HG03159 (cell line): ENCODE measurements around the gene CXorf49.
"Not testable (repeated sequence)": the region's sequence is repeated elsewhere in the genome, so short reads cannot be mapped to it uniquely, and the experiment has no call there.

Source experiments
- ATAC-seq: cut with Tn5 transposase; IDR thresholded peaks from one replicate; pipeline ENCODE4 v1.9.1; 2021; ENCODE audit warnings: mild to moderate bottlenecking, moderate library complexity; ENCODE audit not compliant: unreplicated experiment

The CXorf49 gene

DNA sequence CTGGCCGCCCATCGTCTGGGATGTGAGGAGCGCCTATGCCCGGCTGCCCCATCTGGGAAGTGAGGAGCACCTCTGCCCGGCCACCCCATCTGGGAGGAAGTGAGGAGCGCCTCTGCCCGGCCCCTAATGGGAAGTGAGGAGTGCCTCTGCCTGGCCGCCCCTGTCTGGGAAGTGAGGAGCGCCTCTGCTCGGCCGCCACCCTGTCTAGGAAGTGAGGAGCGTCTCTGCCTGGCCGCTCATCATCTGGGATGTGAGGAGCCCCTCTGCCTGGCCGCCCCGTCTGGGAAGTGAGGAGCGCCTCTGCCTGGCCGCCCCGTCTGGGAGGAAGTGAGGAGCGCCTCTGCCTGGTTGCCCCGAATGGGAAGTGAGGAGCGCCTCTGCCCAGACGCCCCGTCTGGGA is 42.4 kb downstream of the CXorf49 start:
- not testable (repeated sequence) for ATAC-seq

DNA sequence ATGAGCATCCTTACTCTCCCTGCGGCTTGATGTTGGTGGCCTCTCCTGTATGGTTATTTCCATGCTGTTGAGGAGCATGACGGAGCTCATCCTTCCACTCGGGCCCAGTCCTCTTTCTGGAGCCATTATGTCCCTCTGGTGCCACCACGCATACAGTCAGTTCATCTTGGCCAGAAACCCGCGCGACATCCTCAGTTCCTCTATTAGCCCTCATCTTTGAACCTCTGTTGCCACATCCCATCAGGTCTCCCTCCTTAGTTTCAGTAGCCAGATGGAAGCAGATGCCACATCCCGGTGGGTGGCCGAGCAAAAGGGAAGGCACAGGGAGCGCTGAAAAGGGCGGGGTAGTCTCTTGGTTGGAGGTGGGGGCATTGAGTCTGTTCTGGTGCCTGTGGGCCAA is 46.1 kb downstream of the CXorf49 start:
- no peak for ATAC-seq

DNA sequence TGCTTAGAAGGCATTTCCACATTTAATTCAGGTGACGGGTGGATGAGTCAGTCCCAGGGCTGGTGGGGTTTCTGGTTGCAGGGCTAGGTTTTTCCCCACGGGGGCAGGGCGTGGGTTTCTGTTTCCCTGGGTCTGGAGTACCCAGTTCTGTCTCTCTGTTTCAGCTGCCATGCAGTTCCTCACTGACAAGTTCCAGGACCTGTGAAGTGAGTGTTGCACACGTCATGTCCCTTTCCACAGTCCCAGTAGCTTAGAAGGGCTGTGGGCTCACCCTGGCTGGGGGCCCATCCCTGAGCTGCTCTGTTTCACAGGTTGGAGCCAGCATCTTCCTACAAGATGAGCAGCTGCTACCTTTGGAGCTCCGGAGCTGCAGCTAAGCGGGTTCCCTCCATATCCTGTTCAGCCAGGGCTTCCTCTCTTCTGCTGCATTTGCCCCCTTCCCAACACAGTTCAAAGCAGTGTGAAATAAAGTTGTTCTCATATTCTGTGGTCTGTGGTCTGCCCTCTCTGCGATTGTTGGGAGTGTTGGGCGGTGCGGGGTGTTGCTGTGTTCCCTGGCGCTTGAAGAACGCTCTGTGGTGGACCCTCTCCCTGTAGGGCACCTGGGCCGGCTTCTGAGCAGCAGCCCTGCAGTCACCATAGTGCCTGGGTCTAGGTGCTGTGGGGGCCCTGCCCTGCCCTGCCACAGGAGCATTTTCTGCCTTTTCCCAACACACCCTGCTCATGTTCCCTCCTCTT is 46.9 kb downstream of the CXorf49 start:
- no peak for ATAC-seq

DNA sequence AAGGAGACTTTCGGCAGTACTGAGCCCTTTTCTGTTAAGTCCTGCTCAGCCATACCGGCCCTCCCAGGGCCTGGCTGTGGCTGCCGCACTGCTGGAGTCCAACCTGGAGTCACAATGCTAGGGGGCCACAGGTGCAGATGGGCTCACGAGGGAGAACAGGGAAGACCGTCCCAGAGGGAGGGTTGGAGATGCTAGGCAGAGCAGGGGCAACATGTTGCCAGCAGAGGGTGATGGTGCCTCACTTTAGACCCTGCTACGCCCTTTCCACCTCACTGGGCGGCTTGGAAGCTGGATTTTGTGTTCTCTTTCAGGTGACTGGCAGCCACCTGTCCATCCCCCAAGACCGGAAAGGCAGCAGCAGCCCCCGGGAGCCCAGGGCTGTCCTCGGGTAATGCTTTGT is 48.1 kb downstream of the CXorf49 start:
- not testable (repeated sequence) for ATAC-seq

DNA sequence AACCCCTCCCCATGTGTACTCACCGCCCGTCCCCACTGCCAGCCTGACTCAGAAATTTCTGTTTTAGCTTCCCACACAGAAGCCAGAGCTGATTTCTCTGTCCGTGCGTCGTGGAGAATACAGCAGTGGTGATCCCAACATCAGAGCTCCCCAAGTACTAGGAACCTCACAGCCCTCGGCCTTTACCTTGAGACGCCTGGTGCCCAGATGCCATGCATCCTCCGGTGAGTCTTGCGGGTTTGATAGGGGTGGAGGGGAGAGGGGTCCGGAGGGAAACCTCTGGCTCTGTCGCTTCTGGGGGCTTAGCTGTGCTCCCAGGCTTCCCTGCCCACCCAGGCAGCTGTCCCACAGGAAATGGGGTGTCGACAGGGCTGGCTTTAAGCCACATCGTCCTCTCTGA is 48.6 kb downstream of the CXorf49 start:
- no peak for ATAC-seq

DNA sequence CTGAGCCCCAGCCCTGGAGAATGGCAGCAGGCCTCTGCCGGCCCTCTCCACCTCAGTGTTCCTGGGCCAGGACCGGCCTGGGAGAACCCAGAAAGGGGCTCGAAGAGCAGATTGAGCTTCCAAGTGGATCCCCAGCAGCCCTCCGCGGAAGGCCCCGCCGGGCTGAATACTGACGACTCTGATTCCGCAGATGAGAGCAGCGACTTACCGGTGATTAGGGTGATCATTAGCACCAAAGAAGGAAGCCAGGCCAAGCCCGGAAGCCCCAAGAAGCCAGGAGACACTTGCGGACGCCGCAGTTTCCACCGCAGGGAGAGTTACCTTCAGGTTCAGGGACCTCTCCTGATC is 49.9 kb downstream of the CXorf49 start:
- no peak for ATAC-seq

DNA sequence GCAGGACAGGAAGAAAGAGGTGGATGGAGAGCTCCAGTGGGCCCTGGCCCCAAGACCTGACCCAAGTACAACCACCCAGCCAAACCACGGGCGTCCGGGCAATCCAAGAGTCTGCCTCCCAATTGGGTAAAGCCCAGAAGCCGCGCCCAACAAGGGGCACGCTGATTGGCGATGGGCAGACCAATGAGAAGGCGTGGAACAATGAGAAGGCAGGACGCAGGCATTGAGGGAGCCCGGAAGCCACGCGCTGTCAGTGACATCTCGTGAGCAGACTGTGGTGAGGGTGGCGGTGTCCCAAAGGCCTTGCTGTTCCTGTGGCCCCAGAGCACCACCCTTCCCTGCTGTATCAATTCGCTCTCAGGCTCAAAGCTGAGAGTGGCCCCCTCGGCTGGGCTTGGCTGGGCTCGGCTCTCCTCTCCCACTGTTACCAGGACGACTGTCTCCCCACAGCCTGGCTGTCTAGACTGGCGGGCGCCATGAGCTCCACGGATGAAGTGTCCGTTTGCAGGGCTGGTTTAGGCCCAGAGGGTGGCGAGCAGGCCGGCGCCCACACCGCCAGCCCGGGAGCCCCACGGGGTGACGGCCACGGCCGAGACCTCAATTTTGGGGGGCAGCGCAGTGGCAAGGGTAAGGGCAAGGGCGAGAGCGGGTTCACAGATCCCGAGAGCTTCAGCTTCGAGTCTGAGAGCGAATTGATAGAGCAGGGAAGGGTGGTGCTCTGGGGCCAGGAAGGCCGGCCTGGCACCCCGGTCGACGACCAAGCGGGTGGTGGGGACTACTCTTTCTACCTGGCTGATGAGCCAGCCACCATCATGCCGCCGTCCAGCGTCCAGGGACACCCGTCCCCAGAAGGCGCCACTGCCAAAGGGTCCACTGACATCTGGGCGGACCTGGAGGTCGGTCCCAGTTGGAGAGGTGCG is 50.5 kb downstream of the CXorf49 start, which contains the start of gene LOC101059915:
LOC101059915 (plus strand) TSS at position 219 of the 920 bp plus-strand sequence.
- no peak for ATAC-seq

DNA sequence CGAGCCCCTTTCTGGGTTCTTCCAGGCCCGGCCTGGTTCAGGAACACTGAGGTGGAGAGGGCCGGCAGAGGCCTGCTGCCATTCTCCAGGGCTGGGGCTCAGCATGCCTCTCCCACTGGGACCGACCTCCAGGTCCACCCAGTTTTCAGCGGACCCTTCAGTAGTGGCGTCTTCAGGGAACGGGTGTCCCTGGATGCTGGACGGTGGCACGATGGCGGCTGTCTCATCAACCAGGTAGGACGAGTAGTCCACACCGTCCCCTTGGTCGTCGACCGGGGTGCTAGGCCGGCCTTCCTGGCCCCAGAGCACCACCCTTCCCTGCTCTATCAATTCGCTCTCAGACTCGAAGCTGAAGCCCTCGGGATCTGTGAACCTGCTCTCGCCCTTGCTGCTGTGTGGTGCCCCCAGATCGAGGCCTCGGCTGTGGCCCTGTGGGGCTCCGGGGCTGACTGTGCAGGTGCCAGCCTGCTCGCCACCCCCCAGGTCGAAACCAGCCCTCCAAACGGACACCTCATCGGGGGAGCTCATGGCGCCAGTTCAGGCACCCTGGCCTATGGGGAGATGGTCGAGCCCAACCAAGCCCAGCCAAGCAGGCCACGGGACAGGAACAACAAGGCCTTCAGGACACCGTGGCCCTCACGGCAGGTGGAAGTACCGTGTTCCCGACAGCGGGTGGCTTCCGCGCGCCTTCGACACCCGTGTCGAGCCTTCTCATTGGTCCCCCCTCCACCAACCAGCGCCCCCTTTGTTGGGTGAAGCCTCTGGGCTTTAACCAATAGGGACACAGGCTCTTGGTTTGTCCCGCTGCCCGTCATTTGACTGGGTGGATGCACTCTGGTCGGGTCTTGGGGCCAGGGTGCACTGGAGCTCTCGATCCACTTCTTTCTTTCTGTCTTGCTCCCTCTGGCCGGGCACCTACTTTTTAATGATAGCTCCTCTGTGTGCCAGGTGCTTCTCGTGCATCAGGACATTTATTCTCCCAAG is 51.6 kb downstream of the CXorf49 start:
- ATAC-seq, result no peak

DNA sequence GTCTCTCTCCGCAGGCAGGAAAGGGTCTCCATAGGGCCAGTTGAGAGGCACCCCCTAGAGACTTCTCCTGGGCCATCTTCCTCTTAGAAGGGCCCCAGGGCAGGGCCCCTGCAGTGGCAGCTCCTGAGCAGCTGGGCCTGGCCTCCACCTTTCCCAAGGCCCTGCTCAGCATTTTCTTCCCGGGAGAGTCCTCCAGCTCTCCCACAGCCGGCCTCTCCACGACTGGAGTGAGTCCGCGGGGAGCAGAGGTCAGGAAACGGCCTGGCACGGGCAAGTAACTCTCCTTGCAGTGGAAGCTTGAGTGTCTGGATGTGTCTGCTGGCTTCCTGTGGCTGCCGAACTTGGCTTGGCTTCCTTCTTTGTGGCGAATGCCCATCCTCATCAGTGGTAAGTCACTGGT is 52.3 kb downstream of the CXorf49 start:
- no peak for ATAC-seq

DNA sequence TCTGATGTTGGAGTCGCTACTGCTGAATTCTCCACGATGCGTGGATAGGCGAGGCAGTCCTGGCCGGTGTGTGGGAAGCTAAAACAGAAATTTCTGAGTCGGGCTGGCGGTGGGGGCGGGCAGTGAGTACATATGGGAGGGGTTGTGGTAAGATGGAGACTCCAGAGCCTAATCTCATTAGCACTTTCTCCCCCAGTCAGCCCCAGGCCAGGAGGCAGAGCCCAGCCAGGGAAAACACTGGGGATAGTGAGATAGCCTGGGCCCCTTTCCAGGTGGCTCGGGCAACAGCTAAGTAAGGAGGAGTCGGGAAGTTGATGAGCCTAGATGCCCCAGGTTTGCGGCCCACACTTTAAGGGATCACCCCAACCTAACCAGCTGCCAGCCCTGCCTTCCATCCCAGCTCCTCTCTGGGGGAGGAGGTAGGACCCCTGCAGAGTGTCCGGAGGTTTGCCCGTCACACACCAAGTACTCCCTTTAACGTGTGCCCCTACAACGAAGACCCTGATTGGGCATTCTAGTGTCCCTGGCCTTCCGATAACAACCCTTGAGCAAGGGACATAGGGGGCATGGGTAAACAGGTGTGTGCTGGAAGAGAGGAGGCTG is 53.1 kb downstream of the CXorf49 start:
- no peak for ATAC-seq
